B cell (primary cell): ENCODE data around the gene RPL19.

Experiments
- CTCF ChIP-seq: fragments of 200-600 bp; IDR thresholded peaks from one replicate; pipeline ENCODE4 v1.8.0; 2022; ENCODE audit warnings: antibody characterized with exemption, mild to moderate bottlenecking
- EZH2 ChIP-seq: IDR thresholded peaks from 2 replicates; pipeline ENCODE4 v1.6.1; 2012; ENCODE audit warnings: borderline replicate concordance, low read depth, mild to moderate bottlenecking, moderate library complexity, low read length; ENCODE audit not compliant: insufficient read depth, poor library complexity, severe bottlenecking

GRCh38 chr17:39252788-39253460 is 52.8 kb downstream of the RPL19 start:
- TF ChIP-seq EZH2 (no peak), CTCF (no peak)
